K562 (cell line): ENCODE measurements around the gene PPP1R12C. TPM values are rescaled to one million over a fixed set of nuclear protein-coding genes. Genes with fewer than 3 reads are reported as not detected.

Experiments used
- ATAC-seq: fragments of 200-7000 bp; cut with Tn5 transposase; 3 replicates; pipeline ENCODE4 v1.9.1; 2020; ENCODE audit warnings: moderate library complexity
- BruUV-seq: library from RNA; stranded (reverse); fragments of 400-500 nt; replicated peaks from 2 replicates; lab custom pipeline; 2021; lab: Mats Ljungman, UMichigan
- CTCF ChIA-PET: fragments of 300-600 bp; formaldehyde crosslinking; extraction: SDS; loops from one replicate; lab custom pipeline; 2021; ENCODE audit warnings: low intra/inter-chr PET ratio; lab: Yijun Ruan, JAX
- POLR2A ChIA-PET: fragments of 300-600, 350-650 bp; sonication (Branson Sonifier 250); formaldehyde crosslinking; extraction: SDS; loops from one replicate; lab custom pipeline; 2021; ENCODE audit warnings: antibody characterized with exemption, inconsistent platforms; lab: Yijun Ruan, JAX
- DNase-seq, 4 experiments: peaks; one replicate each; pipeline versions ENCODE4 v3.0.0 to v3.0.0-alpha.2; 2011 to 2018; ENCODE audit warnings: low spot score in 3 of 4, mixed read lengths in 3 of 4; ENCODE audit errors: extremely low read depth in 1 of 4
- FAIRE-seq: peaks from 2 replicates; lab custom pipeline; 2011; peaks lifted over from hg19 to GRCh38; lab: Jason Lieb, UNC
- H2AFZ ChIP-seq: 2 replicates; pipeline ENCODE4 v1.6.0; 2011; ENCODE audit warnings: low read depth, low read length, control low read depth, inconsistent platforms
- H3K27ac ChIP-seq: fragments of 200-600 bp; 3 replicates; pipeline ENCODE4 v1.8.0; 2011; ENCODE audit warnings: low read depth, mild to moderate bottlenecking, control low read depth, inconsistent platforms, low read length, moderate library complexity, mixed read lengths; ENCODE audit errors: extremely low read depth
- H3K27me3 ChIP-seq, 2 experiments: fragments of 300-600 bp in 1 of 2; 2 replicates in 1 of 2; 3 replicates in 1 of 2; pipeline versions ENCODE4 v1.6.0 to v1.8.0; 2011; ENCODE audit warnings: inconsistent platforms in 2 of 2, low read length in 2 of 2, mild to moderate bottlenecking in 1 of 2, mixed read lengths in 1 of 2, moderate library complexity in 1 of 2; ENCODE audit not compliant: control insufficient read depth in 2 of 2, insufficient read depth in 2 of 2
- H3K36me3 ChIP-seq: fragments of 300-600 bp; 3 replicates; pipeline ENCODE4 v1.8.0; 2011; ENCODE audit warnings: mild to moderate bottlenecking, low read length, inconsistent platforms; ENCODE audit not compliant: control insufficient read depth, insufficient read depth
- H3K4me1 ChIP-seq, 2 experiments: fragments of 200-600 bp in 1 of 2; replicated peaks in 1 of 2; 2 replicates in 1 of 2; 3 replicates in 1 of 2; pipeline versions ENCODE4 v1.5.1 to v1.8.0; 2011; ENCODE audit warnings: inconsistent platforms in 2 of 2, low read length in 2 of 2, mild to moderate bottlenecking in 1 of 2, mixed read lengths in 1 of 2, moderate library complexity in 1 of 2; ENCODE audit not compliant: control insufficient read depth in 2 of 2, insufficient read depth in 2 of 2
- H3K4me2 ChIP-seq: 2 replicates; pipeline ENCODE4 v1.6.1; 2011; ENCODE audit warnings: low read length, control low read depth, inconsistent platforms, mixed read lengths; ENCODE audit not compliant: insufficient read depth
- H3K4me3 ChIP-seq: fragments of 200-600 bp; sonication (generic), shearing (Covaris generic); 2 replicates; pipeline ENCODE4 v1.5.1; 2016; ENCODE audit warnings: control low read depth, inconsistent platforms
- H3K79me2 ChIP-seq: fragments of 200-600 bp; 3 replicates; pipeline ENCODE4 v1.8.0; 2011; ENCODE audit warnings: low read length, inconsistent platforms; ENCODE audit not compliant: control insufficient read depth, insufficient read depth
- H3K9ac ChIP-seq, 2 experiments: 2 replicates each; pipeline versions ENCODE4 v1.6.0 to v1.6.1; 2011; ENCODE audit warnings: low read depth in 2 of 2, low read length in 2 of 2, control low read depth in 1 of 2, inconsistent platforms in 1 of 2, mild to moderate bottlenecking in 1 of 2, mixed read lengths in 1 of 2; ENCODE audit not compliant: insufficient read depth in 1 of 2
- H3K9me1 ChIP-seq: one replicate; pipeline ENCODE4 v1.6.0; 2011; ENCODE audit warnings: inconsistent platforms, mild to moderate bottlenecking, low read length, moderate library complexity; ENCODE audit not compliant: control insufficient read depth, insufficient read depth
- H3K9me3 ChIP-seq: replicated peaks from 2 replicates; pipeline ENCODE4 v1.5.1; 2011; ENCODE audit warnings: low read depth, low read length, inconsistent platforms; ENCODE audit not compliant: control insufficient read depth, insufficient read depth
- H4K20me1 ChIP-seq: replicated peaks from 2 replicates; pipeline ENCODE4 v1.6.1; 2011; ENCODE audit warnings: low read length, inconsistent platforms, mixed read lengths; ENCODE audit not compliant: control insufficient read depth, insufficient read depth
- DACH1 ChIP-seq: fragments of 450-650 bp; IDR thresholded peaks from 2 replicates; pipeline ENCODE4 v1.6.1; 2018; ENCODE audit not compliant: partially characterized antibody
- LARP7 ChIP-seq: fragments of 450-650 bp; IDR thresholded peaks from 2 replicates; pipeline ENCODE4 v1.6.1; 2016
- POLR2B ChIP-seq: fragments of 450-650 bp; IDR thresholded peaks from 2 replicates; pipeline ENCODE4 v1.6.1; 2018; ENCODE audit warnings: low read depth; ENCODE audit not compliant: partially characterized antibody
- POLR2G ChIP-seq: fragments of 200-400 bp; formaldehyde crosslinking; IDR thresholded peaks from 2 replicates; pipeline ENCODE4 v1.6.1; 2017; ENCODE audit warnings: low read depth, mild to moderate bottlenecking, antibody characterized with exemption, low read length, moderate library complexity
- SUPT5H ChIP-seq: fragments of 450-650 bp; IDR thresholded peaks from 2 replicates; pipeline ENCODE4 v1.6.1; 2016
- YY1 ChIP-seq, 3 experiments: IDR thresholded peaks; 2 replicates each; pipeline ENCODE4 v1.6.1; 2011; ENCODE audit warnings: low read length in 2 of 3, mild to moderate bottlenecking in 2 of 3, moderate library complexity in 2 of 3, borderline replicate concordance in 1 of 3, control low read depth in 1 of 3, low read depth in 1 of 3; ENCODE audit not compliant: insufficient read depth in 3 of 3, insufficient replicate concordance in 2 of 3, control insufficient read depth in 1 of 3, insufficient read length in 1 of 3; ENCODE audit errors: extremely low read depth in 1 of 3
- ZNF785 ChIP-seq: fragments of 250-450 bp; sonication (Bioruptor Pico); IDR thresholded peaks from 2 replicates; pipeline ENCODE4 v1.4.0; 2020; ENCODE audit warnings: mild to moderate bottlenecking
- WGBS: fragments of 100-300 bp; shearing (Covaris generic); methylation state at CpG from one replicate; pipeline ENCODE4 v1.1.6; 2016; ENCODE audit warnings: low coverage, mixed read lengths; ENCODE audit not compliant: insufficient coverage; ENCODE audit errors: missing lambda C conversion rate; 5-methylcytosine and 5-hydroxymethylcytosine counted together
- in situ Hi-C: fragments of 300-500 bp; cut with MboI; formaldehyde crosslinking; loops from 4 replicates; pipeline ENCODE4 v1.15.0; 2018; ENCODE audit warnings: inconsistent platforms, mixed read lengths
- intact Hi-C: fragments of 100-400 bp; cut with micrococcal nuclease; formaldehyde crosslinking; loops from 2 replicates; pipeline ENCODE4 v1.14.2; 2022
- polyA plus RNA-seq, 8 experiments: library from polyadenylated mRNA; depleted of rRNA in 4 of 8; stranded (reverse) in 5 of 8; unstranded in 3 of 8; fragments of >200 nt; fragmentation: Nextera tagmentation in 2 of 8; fragmentation: Illumina TruSeq in 1 of 8; extraction: Ambion mirVana in 2 of 8; extraction: Trizol in 1 of 8; gene quantifications; 2 replicates each; pipeline versions ENCODE4 v1.2.1 to v1.2.3, GENCODE V29; 2011 to 2014; ENCODE audit warnings: inconsistent platforms in 1 of 8, missing spikeins in 1 of 8
- total RNA-seq, 7 experiments: library from RNA; depleted of rRNA in 6 of 7; stranded (reverse); fragments of >200 nt in 6 of 7; fragmentation: Illumina TruSeq in 2 of 7; extraction: Trizol in 2 of 7; gene quantifications; 2 replicates each; pipeline versions ENCODE4 v1.2.1 to v1.2.3, GENCODE V29; 2011 to 2021; ENCODE audit warnings: low replicate concordance in 1 of 7
- TF ChIP-seq, protein P1 (sequence below), 3 experiments: IDR thresholded peaks in 2 of 3; conservative IDR thresholded peaks in 1 of 3; 2 replicates each; pipeline ENCODE4 v1.5.1; 2011 to 2012; ENCODE audit warnings: low read length in 3 of 3, mild to moderate bottlenecking in 3 of 3, control low read depth in 2 of 3, improper control_type of control experiment in 1 of 3, inconsistent platforms in 1 of 3, low read depth in 1 of 3, mixed read lengths in 1 of 3, moderate library complexity in 1 of 3; ENCODE audit not compliant: insufficient read depth in 2 of 3
- TF ChIP-seq, protein P2 (sequence below), 2 experiments: fragments of 450-650 bp in 1 of 2; sonication (generic) in 1 of 2; formaldehyde crosslinking; conservative IDR thresholded peaks; 2 replicates each; pipeline versions ENCODE4 v1.4.0 to v1.8.1; 2020 to 2022; ENCODE audit warnings: mild to moderate bottlenecking in 1 of 2, missing genetic modification reagents in 1 of 2

PPP1R12C gene
- total and polyA plus RNA-seq, 9 of the 15 experiments (the other 6 are each of a cell fraction or from before 2014, with no cell fraction given) = 1.8 to 136 (median 33.7) TPM

- TF ChIP-seq, protein P1, sequence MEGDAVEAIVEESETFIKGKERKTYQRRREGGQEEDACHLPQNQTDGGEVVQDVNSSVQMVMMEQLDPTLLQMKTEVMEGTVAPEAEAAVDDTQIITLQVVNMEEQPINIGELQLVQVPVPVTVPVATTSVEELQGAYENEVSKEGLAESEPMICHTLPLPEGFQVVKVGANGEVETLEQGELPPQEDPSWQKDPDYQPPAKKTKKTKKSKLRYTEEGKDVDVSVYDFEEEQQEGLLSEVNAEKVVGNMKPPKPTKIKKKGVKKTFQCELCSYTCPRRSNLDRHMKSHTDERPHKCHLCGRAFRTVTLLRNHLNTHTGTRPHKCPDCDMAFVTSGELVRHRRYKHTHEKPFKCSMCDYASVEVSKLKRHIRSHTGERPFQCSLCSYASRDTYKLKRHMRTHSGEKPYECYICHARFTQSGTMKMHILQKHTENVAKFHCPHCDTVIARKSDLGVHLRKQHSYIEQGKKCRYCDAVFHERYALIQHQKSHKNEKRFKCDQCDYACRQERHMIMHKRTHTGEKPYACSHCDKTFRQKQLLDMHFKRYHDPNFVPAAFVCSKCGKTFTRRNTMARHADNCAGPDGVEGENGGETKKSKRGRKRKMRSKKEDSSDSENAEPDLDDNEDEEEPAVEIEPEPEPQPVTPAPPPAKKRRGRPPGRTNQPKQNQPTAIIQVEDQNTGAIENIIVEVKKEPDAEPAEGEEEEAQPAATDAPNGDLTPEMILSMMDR (IDR thresholded peaks at IDR 0.05 in 2 of 3, conservative IDR thresholded peaks at IDR 0.05 in 1 of 3; ENCODE audit: insufficient read depth in 2 of 3, low read depth in 1 of 3, low read length in 3 of 3) = peak; percentile 54 to 65 (median 57)
Observed at GRCh38 chr19:55088543-55089341, 28.7 kb downstream of the PPP1R12C start (continued).

DNA sequence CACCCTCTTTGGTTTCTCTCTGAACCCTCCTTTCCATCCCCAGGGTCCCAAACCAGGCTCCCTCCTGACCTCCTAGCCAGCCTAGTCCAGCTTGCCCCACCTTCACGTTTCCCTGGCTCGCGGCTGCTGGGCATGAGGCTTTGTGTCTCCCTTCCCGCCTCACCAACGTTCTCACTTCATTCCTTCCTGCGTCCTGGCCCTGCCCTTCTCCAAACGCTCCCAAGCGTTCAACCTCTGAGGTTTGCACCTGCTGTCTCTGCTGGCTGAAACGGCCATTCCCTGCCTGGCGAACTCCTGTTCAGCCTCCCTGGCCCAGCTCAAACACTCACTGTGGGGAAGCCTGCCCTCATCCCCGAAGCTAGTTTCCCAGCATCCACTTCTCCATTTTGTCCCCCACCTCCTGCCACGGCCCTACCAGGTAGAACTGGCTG, 29.4 kb downstream of the PPP1R12C start:
- no peaks in the 10 kb centered on the region for H3K79me2 ChIP-seq
- peak overlapping the region in 1 of 2 experiments; percentile 68; a peak in 2 of 4 replicates for H3K9ac ChIP-seq
- peaks cover 0 to 58% of the 10 kb centered on the region in 2 experiments; a peak in 3 of 5 replicates for H3K4me1 ChIP-seq
- H3K27ac ChIP-seq = no peak overlapping the region; the same call in 2 of the 3 replicates
- FAIRE-seq = no peak
- H3K4me2 ChIP-seq = no peak overlapping the region
- TF ChIP-seq POLR2B (peak; percentile 13), SUPT5H (peak; percentile 62), LARP7 (no peak), POLR2G (peak; percentile 60), ZNF785 (CRISPR knock-in tag) (no peak), DACH1 (no peak), YY1 (IDR thresholded peaks at IDR 0.05; ENCODE audit: borderline replicate concordance in 1 of 3, control insufficient read depth in 1 of 3, extremely low read depth in 1 of 3, insufficient read depth in 3 of 3, insufficient read length in 1 of 3, insufficient replicate concordance in 2 of 3, low read depth in 1 of 3, low read length in 2 of 3) (no peak)
- TF ChIP-seq, protein P2, sequence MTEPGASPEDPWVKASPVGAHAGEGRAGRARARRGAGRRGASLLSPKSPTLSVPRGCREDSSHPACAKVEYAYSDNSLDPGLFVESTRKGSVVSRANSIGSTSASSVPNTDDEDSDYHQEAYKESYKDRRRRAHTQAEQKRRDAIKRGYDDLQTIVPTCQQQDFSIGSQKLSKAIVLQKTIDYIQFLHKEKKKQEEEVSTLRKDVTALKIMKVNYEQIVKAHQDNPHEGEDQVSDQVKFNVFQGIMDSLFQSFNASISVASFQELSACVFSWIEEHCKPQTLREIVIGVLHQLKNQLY (CRISPR knock-in tag; conservative IDR thresholded peaks at IDR 0.05) = no peak
- no peaks in the 10 kb centered on the region for H3K27me3 ChIP-seq
- H3K4me3 ChIP-seq = no peak overlapping the region
- ChIA-PET CTCF (no interaction called here), POLR2A (interaction anchor here (1.1 to 2.0 kb wide), 3 partner anchors 12 to 330 kb away, joined by 3 to 5 read pairs (median 3); partner anchors contain the start of gene UBE2S)
- H2AFZ ChIP-seq = no peak overlapping the region
- intact Hi-C loops (loop anchor here (10.0 kb wide), 1 partner anchor 327 kb away; no protein-coding TSS in a partner anchor), in situ Hi-C loops (no loop called here)
- H3K9me3 ChIP-seq = no peaks in the 10 kb centered on the region
- no TSS peak for BruUV-seq
- H3K36me3 ChIP-seq = peaks cover 49% of the 10 kb centered on the region; the same call in 2 of the 3 replicates
- ATAC-seq = no peak
- H3K9me1 ChIP-seq = no peaks in the 10 kb centered on the region
- peaks cover 4% of the 10 kb centered on the region; the same call in 1 of the 2 replicates for H4K20me1 ChIP-seq
- WGBS = 82% methylated on average over 12 of the region's 12 CpGs
- no peak for DNase-seq
